Measurements from ENCODE around the gene CPT2. TPM values are rescaled to one million over a fixed set of nuclear protein-coding genes. Genes with fewer than 3 reads are reported as not detected.

CPT2 gene
- total RNA-seq, 6 donors from 2014 or later: 16.8 to 39.2 (median 27.6) TPM

GRCh38 chr1:53207726-53208125 lies 11.1 kb downstream of the CPT2 start:
- H3K36me3 ChIP-seq: peaks cover 45 to 96% (median 78%) of the 10 kb centered on the region in 4 donors

GRCh38 chr1:53210352-53210751 lies 13.7 kb downstream of the CPT2 start:
- TF ChIP-seq EP300 (IDR thresholded peaks at IDR 0.05): no peak
- no peak for TF ChIP-seq POLR2A (IDR thresholded peaks at IDR 0.05)
- TF ChIP-seq POLR2AphosphoS5 (IDR thresholded peaks at IDR 0.05): no peak
- TF ChIP-seq CTCF (IDR thresholded peaks at IDR 0.05): no peak
- H3K36me3 ChIP-seq: peaks cover 33 to 99% (median 76%) of the 10 kb centered on the region in 4 donors
- DNase-seq (no peak), ATAC-seq (ENCODE audit: low FRiP score in 2 of 2) (no peak)
- H3K4me1 ChIP-seq: no peaks in the 10 kb centered on the region
- no peak overlapping the region for H3K27ac ChIP-seq
- 91 to 96% methylated on average over 6 to 7 of the region's 7 CpGs for WGBS, 2 donors
- H3K27me3 ChIP-seq: no peaks in the 10 kb centered on the region
- peaks cover 0 to 10% (median 2%) of the 10 kb centered on the region in 4 donors for H3K9me3 ChIP-seq
- no peak overlapping the region for H3K4me3 ChIP-seq

More at GRCh38 chr1:53207726-53208125, 11.1 kb downstream of the CPT2 start:
- Histone ChIP-seq H3K4me1 (no peaks in the 10 kb centered on the region), H3K27ac (no peak overlapping the region), H3K4me3 (no peak overlapping the region), H3K9me3 (peaks cover 0 to 10% (median 2%) of the 10 kb centered on the region in 4 donors), H3K27me3 (no peaks in the 10 kb centered on the region)
- WGBS, 2 donors: 74 to 82% methylated on average over 1 of the region's 1 CpG
- TF ChIP-seq POLR2A (IDR thresholded peaks at IDR 0.05) (no peak), CTCF (IDR thresholded peaks at IDR 0.05) (no peak), EP300 (IDR thresholded peaks at IDR 0.05) (no peak)
- ATAC-seq (ENCODE audit: low FRiP score in 2 of 2): no peak
- no peak for DNase-seq

- DNase-seq (peak in 1 of 2 donors; percentile 26), ATAC-seq (ENCODE audit: low FRiP score in 2 of 2) (no peak)
- Histone ChIP-seq H3K9me3 (peaks cover 0 to 6% (median 2%) of the 10 kb centered on the region in 4 donors), H3K36me3 (peaks cover 33 to 96% (median 73%) of the 10 kb centered on the region in 4 donors), H3K27ac (no peak overlapping the region), H3K27me3 (no peaks in the 10 kb centered on the region), H3K4me3 (no peak overlapping the region), H3K4me1 (no peaks in the 10 kb centered on the region)
- TF ChIP-seq POLR2AphosphoS5 (IDR thresholded peaks at IDR 0.05) (no peak), POLR2A (IDR thresholded peaks at IDR 0.05) (no peak), EP300 (IDR thresholded peaks at IDR 0.05) (no peak), CTCF (IDR thresholded peaks at IDR 0.05) (no peak)
- 80 to 96% methylated on average over 1 to 11 of the region's 11 CpGs for WGBS, 2 donors
Observed at GRCh38 chr1:53210954-53211353, 14.3 kb downstream of the CPT2 start.

GRCh38 chr1:53214376-53214940 lies 17.8 kb downstream of the CPT2 start:
- Histone ChIP-seq H3K4me3 (no peak overlapping the region), H3K27ac (no peak overlapping the region), H3K4me1 (peaks cover 3 to 6% (median 5%) of the 10 kb centered on the region in 4 donors), H3K9me3 (no peaks in the 10 kb centered on the region), H3K27me3 (no peaks in the 10 kb centered on the region), H3K36me3 (peaks cover 20 to 88% (median 56%) of the 10 kb centered on the region in 4 donors)
- no peak for TF ChIP-seq CTCF (IDR thresholded peaks at IDR 0.05)
- TF ChIP-seq POLR2A (IDR thresholded peaks at IDR 0.05): no peak
- TF ChIP-seq EP300 (IDR thresholded peaks at IDR 0.05): no peak
- TF ChIP-seq POLR2AphosphoS5 (IDR thresholded peaks at IDR 0.05): no peak
- no peak for ATAC-seq (ENCODE audit: low FRiP score in 2 of 2)
- WGBS, 2 donors: 81 to 87% methylated on average over 5 of the region's 5 CpGs
- no peak for DNase-seq

GRCh38 chr1:53218201-53218600 lies 21.6 kb downstream of the CPT2 start:
- Histone ChIP-seq H3K4me1 (peaks cover 8 to 17% (median 15%) of the 10 kb centered on the region in 4 donors), H3K9me3 (no peaks in the 10 kb centered on the region), H3K27me3 (no peaks in the 10 kb centered on the region), H3K36me3 (peaks cover 3 to 53% (median 27%) of the 10 kb centered on the region in 4 donors), H3K4me3 (no peak overlapping the region), H3K27ac (no peak overlapping the region)
- 74 to 95% methylated on average over 3 to 7 of the region's 7 CpGs for WGBS, 2 donors
- no peak for ATAC-seq (ENCODE audit: low FRiP score in 2 of 2)
- no peak for DNase-seq
- TF ChIP-seq CTCF (IDR thresholded peaks at IDR 0.05) (no peak), POLR2AphosphoS5 (IDR thresholded peaks at IDR 0.05) (no peak), POLR2A (IDR thresholded peaks at IDR 0.05) (no peak), EP300 (IDR thresholded peaks at IDR 0.05) (no peak)
